D721Med (cell line): Measurements from ENCODE around the gene SIAH1.

Experiments used
- DNase-seq: peaks from one replicate; pipeline ENCODE4 v3.0.0; 2011; ENCODE audit warnings: low spot score; ENCODE audit not compliant: insufficient read length
- FAIRE-seq: peaks from 2 replicates; lab custom pipeline; 2011; peaks lifted over from hg19 to GRCh38; lab: Jason Lieb, UNC
- CTCF ChIP-seq: IDR thresholded peaks from 2 replicates; pipeline ENCODE4 v1.5.1; 2012; ENCODE audit warnings: mild to moderate bottlenecking, control low read depth; ENCODE audit not compliant: insufficient read depth; ENCODE audit errors: missing control alignments

Gene SIAH1

GRCh38 chr16:48365025-48365600, 20.1 kb downstream of the SIAH1 start:
- no peak for FAIRE-seq
- TF ChIP-seq CTCF: no peak
- DNase-seq: no peak

GRCh38 chr16:48361540-48362144, 23.6 kb downstream of the SIAH1 start:
- no peak for DNase-seq
- FAIRE-seq: no peak
- no peak for TF ChIP-seq CTCF

GRCh38 chr16:48361012-48361411, 24.2 kb downstream of the SIAH1 start:
- FAIRE-seq (no peak), DNase-seq (no peak)
- TF ChIP-seq CTCF: no peak

- no peak for FAIRE-seq
- TF ChIP-seq CTCF: no peak
Measured at GRCh38 chr16:48359983-48360382, 25.2 kb downstream of the SIAH1 start.

GRCh38 chr16:48358419-48358818, 26.8 kb downstream of the SIAH1 start:
- FAIRE-seq: no peak

More at GRCh38 chr16:48359983-48360382, 25.2 kb downstream of the SIAH1 start:
- no peak for DNase-seq

GRCh38 chr16:48356633-48357376, 28.4 kb downstream of the SIAH1 start:
- FAIRE-seq: no peak

More at GRCh38 chr16:48358419-48358818, 26.8 kb downstream of the SIAH1 start:
- no peak for DNase-seq
- no peak for TF ChIP-seq CTCF

More at GRCh38 chr16:48356633-48357376, 28.4 kb downstream of the SIAH1 start:
- no peak for DNase-seq
- no peak for TF ChIP-seq CTCF
